ENCODE results near the gene EFHC1. TPM values are rescaled to one million over a fixed set of nuclear protein-coding genes. Genes with fewer than 3 reads are reported as not detected.

The EFHC1 gene
- total RNA-seq, 1 donor from 2014 or later, result 9.6 TPM

DNA sequence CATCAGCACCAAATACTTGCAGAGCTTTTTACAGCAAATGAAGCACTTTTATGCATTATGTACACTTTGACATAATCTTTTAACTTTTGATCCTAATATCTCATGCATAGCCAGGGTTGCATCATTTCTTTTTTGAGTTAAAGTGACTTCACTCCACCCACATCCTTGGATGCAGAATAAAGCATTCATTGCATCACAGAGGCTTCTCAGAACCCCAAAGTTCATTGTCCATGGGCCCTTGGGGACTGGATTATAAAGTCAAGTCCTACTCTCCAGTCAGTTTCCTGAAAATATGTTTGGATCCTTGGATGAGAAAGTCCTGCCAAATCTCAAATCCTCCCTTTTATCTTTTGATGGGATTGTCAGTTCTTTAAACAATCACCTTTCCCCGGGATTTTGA lies 10.6 kb upstream of the EFHC1 start:
- Mint-ChIP-seq H3K27me3 (ENCODE audit: low read depth) (no peaks in the 10 kb centered on the region), H3K4me1 (ENCODE audit: low read depth) (peaks cover 15% of the 10 kb centered on the region), H3K9me3 (ENCODE audit: low read depth) (no peaks in the 10 kb centered on the region), H3K36me3 (ENCODE audit: low read depth) (no peaks in the 10 kb centered on the region), H3K27ac (ENCODE audit: unreplicated experiment) (no peak overlapping the region), H3K4me3 (ENCODE audit: unreplicated experiment) (no peak overlapping the region)
- DNase-seq (ENCODE audit: low spot score), result no peak
- TF ChIP-seq, protein P1, sequence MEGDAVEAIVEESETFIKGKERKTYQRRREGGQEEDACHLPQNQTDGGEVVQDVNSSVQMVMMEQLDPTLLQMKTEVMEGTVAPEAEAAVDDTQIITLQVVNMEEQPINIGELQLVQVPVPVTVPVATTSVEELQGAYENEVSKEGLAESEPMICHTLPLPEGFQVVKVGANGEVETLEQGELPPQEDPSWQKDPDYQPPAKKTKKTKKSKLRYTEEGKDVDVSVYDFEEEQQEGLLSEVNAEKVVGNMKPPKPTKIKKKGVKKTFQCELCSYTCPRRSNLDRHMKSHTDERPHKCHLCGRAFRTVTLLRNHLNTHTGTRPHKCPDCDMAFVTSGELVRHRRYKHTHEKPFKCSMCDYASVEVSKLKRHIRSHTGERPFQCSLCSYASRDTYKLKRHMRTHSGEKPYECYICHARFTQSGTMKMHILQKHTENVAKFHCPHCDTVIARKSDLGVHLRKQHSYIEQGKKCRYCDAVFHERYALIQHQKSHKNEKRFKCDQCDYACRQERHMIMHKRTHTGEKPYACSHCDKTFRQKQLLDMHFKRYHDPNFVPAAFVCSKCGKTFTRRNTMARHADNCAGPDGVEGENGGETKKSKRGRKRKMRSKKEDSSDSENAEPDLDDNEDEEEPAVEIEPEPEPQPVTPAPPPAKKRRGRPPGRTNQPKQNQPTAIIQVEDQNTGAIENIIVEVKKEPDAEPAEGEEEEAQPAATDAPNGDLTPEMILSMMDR (IDR thresholded peaks at IDR 0.05), result no peak

DNA sequence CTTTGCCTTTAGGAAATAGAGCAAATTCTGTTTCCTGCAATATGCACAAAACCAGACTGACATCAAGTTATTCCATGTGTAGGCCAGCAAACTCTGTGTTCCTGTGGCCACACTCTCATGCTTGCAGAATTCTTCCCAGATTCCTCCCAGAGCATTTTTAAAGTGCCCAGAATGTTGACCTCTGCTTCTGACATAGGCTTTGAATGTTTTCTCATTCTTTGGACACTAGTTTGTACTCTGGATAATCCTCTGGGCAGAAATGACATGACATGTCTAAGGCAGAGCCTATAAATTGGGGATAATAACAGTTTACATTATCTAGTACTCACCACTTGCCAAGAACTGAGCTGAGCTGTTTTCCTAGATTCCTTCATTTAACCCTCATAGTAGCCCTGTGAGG lies 9.2 kb upstream of the EFHC1 start:
- Mint-ChIP-seq H3K36me3 (ENCODE audit: low read depth) (no peaks in the 10 kb centered on the region), H3K9me3 (ENCODE audit: low read depth) (no peaks in the 10 kb centered on the region), H3K27me3 (ENCODE audit: low read depth) (no peaks in the 10 kb centered on the region), H3K4me3 (ENCODE audit: unreplicated experiment) (no peak overlapping the region), H3K4me1 (ENCODE audit: low read depth) (peaks cover 22% of the 10 kb centered on the region), H3K27ac (ENCODE audit: unreplicated experiment) (no peak overlapping the region)
- TF ChIP-seq, protein P1 (IDR thresholded peaks at IDR 0.05), result no peak
- no peak for DNase-seq (ENCODE audit: low spot score)

DNA sequence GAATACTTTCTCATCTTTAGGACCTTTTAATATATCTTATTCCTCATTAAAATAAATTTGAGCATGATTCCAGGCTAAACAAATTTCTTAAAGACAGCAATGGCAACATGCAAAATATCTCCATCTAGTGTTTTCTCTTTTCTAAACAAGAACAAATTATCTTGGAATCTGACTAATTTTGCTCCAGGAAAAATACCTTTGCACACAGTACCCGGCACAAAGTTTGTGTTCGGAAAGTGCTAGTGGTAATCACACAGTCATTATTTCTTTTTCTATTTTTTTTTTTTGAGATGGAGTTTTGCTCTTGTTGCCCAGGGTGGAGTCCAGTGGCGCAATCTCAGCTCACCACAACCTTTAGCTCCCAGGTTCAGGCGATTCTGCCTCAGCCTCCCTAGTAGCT lies 8.2 kb upstream of the EFHC1 start:
- Mint-ChIP-seq H3K9me3 (ENCODE audit: low read depth) (no peaks in the 10 kb centered on the region), H3K4me1 (ENCODE audit: low read depth) (peaks cover 32% of the 10 kb centered on the region), H3K4me3 (ENCODE audit: unreplicated experiment) (no peak overlapping the region), H3K36me3 (ENCODE audit: low read depth) (no peaks in the 10 kb centered on the region), H3K27ac (ENCODE audit: unreplicated experiment) (no peak overlapping the region), H3K27me3 (ENCODE audit: low read depth) (no peaks in the 10 kb centered on the region)
- no peak for DNase-seq (ENCODE audit: low spot score)
- TF ChIP-seq, protein P1 (IDR thresholded peaks at IDR 0.05), result peak; percentile 13

DNA sequence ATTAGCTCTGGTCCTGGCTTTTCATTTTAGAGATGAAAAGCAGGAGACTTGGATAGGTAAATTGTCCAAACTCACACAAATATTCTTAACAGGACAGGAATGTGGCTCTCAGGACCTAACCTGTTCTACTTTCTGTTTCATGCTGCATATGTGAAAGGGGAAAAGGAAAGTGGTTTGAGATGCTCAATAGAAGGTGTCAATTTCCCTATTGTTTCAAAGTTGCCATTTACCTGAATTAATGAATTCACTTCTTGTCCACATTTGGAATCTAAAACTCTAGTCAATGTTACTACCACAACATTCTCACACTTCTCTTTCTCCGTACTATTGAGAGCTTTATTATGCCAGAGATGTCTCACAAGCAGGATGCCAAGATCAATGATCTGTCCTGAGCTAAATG lies 4.8 kb upstream of the EFHC1 start:
- H3K4me1 Mint-ChIP-seq (ENCODE audit: low read depth), result peaks cover 55% of the 10 kb centered on the region

DNA sequence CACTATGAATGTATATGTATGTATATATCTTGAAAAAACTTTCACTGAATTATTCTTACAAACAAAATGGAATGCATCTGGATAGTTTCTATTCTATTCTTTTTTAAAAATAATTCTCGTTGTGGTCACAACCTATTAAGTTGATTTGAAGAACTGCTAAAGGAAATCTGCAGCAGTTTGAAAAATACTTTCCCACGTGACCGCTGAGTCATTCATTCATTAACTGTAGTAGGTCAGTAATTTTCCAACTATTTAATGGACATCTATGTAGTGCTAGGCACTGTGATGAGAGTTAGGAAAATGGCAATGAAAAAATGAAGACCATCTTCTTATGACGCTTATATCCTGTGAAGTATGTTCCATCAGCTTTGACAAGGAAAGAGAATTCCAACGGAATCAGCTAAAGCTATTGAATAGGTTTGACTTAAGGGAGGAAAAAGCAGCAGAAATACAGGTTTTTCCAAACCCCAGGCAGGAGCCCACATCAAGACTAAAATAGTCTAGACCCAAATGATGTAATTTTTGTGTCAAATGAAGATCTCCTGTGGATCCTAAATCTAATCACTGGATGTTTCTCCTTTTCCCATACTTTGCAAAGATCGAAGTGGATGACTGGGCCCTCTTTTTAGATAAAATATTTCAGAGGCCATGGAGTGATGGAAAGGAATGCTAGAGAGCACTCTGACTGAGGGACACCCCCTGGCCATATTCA lies 4.1 kb upstream of the EFHC1 start:
- TF ChIP-seq, protein P1 (IDR thresholded peaks at IDR 0.05), result no peak
- Mint-ChIP-seq H3K4me3 (ENCODE audit: unreplicated experiment) (no peak overlapping the region), H3K9me3 (ENCODE audit: low read depth) (no peaks in the 10 kb centered on the region), H3K36me3 (ENCODE audit: low read depth) (no peaks in the 10 kb centered on the region), H3K27ac (ENCODE audit: unreplicated experiment) (peak overlapping the region; percentile 68), H3K27me3 (ENCODE audit: low read depth) (no peaks in the 10 kb centered on the region), H3K4me1 (ENCODE audit: low read depth) (peaks cover 51% of the 10 kb centered on the region)
- DNase-seq (ENCODE audit: low spot score), result no peak

More for the DNA sequence above, 4.8 kb upstream of the EFHC1 start:
- Mint-ChIP-seq H3K36me3 (ENCODE audit: low read depth) (no peaks in the 10 kb centered on the region), H3K4me3 (ENCODE audit: unreplicated experiment) (no peak overlapping the region), H3K27ac (ENCODE audit: unreplicated experiment) (peak overlapping the region; percentile 8), H3K27me3 (ENCODE audit: low read depth) (no peaks in the 10 kb centered on the region), H3K9me3 (ENCODE audit: low read depth) (no peaks in the 10 kb centered on the region)
- no peak for DNase-seq (ENCODE audit: low spot score)
- TF ChIP-seq, protein P1 (IDR thresholded peaks at IDR 0.05), result no peak
